ENCODE measurements around the gene SOX6. TPM values are rescaled to one million over a fixed set of nuclear protein-coding genes. Genes with fewer than 3 reads are reported as not detected.

SOX6 gene
- total RNA-seq, 1 donor from 2014 or later, result 13.4 TPM

DNA sequence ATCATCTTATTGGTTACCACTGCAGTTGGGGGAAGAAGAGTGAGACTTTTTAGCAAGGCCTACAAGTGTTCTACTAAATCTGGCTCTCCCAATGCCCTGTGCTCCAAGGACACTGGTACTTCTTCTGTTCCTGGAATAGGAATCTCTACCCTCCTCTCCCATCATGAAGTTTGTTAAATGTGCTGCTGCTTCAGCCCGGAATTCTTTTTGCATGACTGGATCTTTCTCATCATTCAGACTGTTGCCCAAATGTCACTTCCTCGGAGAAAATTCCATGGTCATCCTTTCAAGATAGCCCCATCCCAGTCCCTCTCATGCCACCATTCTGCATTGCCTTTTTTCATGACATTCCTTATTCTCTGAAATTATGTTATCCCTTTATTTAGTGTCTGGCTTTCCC is 400.8 kb downstream of the SOX6 start:
- no peak overlapping the region for H3K4me3 Mint-ChIP-seq (ENCODE audit: unreplicated experiment)
- peaks cover 8% of the 10 kb centered on the region for H3K4me1 Mint-ChIP-seq (ENCODE audit: unreplicated experiment)
- TF ChIP-seq, protein P1, sequence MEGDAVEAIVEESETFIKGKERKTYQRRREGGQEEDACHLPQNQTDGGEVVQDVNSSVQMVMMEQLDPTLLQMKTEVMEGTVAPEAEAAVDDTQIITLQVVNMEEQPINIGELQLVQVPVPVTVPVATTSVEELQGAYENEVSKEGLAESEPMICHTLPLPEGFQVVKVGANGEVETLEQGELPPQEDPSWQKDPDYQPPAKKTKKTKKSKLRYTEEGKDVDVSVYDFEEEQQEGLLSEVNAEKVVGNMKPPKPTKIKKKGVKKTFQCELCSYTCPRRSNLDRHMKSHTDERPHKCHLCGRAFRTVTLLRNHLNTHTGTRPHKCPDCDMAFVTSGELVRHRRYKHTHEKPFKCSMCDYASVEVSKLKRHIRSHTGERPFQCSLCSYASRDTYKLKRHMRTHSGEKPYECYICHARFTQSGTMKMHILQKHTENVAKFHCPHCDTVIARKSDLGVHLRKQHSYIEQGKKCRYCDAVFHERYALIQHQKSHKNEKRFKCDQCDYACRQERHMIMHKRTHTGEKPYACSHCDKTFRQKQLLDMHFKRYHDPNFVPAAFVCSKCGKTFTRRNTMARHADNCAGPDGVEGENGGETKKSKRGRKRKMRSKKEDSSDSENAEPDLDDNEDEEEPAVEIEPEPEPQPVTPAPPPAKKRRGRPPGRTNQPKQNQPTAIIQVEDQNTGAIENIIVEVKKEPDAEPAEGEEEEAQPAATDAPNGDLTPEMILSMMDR (IDR thresholded peaks at IDR 0.05), result no peak
- no peaks in the 10 kb centered on the region for H3K36me3 Mint-ChIP-seq (ENCODE audit: unreplicated experiment)
- no peak for DNase-seq (ENCODE audit: extremely low spot score, unreplicated experiment)
- no peaks in the 10 kb centered on the region for H3K9me3 Mint-ChIP-seq (ENCODE audit: unreplicated experiment)
- no peak overlapping the region for H3K27ac Mint-ChIP-seq (ENCODE audit: unreplicated experiment)
- no peaks in the 10 kb centered on the region for H3K27me3 Mint-ChIP-seq (ENCODE audit: unreplicated experiment)

DNA sequence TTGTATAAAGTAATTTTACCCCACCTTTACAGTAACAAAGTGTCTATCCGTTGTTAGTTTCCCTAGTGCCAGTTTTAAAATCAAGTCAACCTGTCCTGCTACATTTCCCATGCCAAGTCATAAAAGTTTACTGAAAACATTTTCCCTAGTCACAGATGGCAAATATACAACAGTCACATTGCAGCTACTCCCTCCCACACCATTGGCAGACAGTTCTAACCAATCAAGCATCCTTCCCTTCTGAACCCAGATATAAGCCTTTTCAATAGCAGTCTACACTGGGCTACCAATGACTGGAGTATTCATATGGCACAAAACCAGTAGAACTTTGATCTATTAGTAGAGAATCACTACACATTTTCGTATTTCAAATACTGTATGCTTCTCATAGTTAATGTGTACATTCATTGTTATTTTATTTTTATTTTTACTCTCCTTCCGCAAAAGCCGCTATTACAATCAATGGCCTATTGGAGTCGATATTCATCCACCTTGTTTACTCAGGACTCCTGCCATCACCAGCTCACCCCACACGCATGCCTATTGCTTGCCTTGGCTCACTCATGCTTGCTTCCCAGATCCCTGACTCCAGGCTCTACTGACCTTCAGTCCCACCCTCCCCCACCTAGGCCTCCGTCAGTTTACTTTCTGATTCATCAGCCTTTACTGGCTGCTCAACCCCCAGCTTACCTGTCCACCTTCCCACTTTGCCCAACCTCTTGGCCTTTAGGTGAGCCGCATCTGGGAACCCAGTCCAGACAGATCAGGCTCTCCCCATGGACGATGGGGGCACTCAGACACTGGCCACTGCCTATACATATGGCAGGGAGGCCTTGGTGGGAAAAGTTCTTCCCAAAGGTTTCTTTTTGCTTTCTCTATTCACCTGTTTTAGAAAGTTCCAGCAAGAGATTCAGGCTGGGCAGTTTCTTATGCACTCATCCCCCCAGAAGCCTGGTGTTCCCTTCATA is 408.4 kb downstream of the SOX6 start:
- peaks cover 18% of the 10 kb centered on the region for H3K9me3 Mint-ChIP-seq (ENCODE audit: unreplicated experiment)
- TF ChIP-seq, protein P1 (IDR thresholded peaks at IDR 0.05), result no peak
- no peak for DNase-seq (ENCODE audit: extremely low spot score, unreplicated experiment)
- no peak overlapping the region for H3K4me3 Mint-ChIP-seq (ENCODE audit: unreplicated experiment)
- H3K27ac Mint-ChIP-seq (ENCODE audit: unreplicated experiment), result no peak overlapping the region
- H3K36me3 Mint-ChIP-seq (ENCODE audit: unreplicated experiment), result peaks cover 4% of the 10 kb centered on the region
- peaks cover 8% of the 10 kb centered on the region for H3K4me1 Mint-ChIP-seq (ENCODE audit: unreplicated experiment)
- H3K27me3 Mint-ChIP-seq (ENCODE audit: unreplicated experiment), result no peaks in the 10 kb centered on the region

DNA sequence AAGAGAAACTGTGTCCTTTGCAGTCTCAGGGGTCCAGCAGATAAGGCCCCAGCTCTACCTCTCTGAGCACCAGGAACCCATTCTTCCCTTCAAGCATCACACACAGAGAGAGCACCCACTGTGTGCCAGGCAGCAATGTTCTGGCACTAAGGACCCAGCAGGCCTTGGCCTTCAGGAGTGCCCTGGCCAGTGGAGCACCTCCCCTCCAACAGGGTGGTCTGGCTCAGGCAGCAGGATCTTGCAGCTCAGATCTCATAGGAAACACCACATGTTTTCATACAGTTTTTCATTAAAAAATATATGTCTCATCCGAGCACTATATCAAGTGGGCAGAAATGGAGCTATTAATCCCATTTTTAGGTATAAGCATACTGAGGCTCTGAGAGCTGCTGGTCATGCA is 410.6 kb downstream of the SOX6 start:
- H3K9me3 Mint-ChIP-seq (ENCODE audit: unreplicated experiment), result peaks cover 18% of the 10 kb centered on the region
- no peaks in the 10 kb centered on the region for H3K27me3 Mint-ChIP-seq (ENCODE audit: unreplicated experiment)
- H3K36me3 Mint-ChIP-seq (ENCODE audit: unreplicated experiment), result peaks cover 4% of the 10 kb centered on the region

DNA sequence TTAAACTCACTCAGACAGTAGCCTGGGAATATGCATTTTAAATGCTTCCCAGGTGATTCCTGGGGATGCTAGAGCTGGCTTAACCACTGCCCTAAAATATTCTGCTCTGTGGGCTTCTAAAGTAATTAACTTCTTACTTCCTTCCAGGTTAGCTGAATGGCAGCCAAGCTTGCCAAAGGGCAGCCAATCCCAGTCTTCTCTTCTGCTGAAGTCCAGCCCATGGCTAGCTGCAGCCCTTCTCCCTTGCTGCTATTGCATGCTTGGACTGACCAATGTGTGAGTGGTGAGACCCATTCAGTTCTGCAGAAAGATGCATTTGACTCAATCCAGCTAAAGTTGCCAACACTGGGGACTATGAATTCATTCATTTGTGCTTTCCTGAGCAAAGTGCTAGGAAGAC is 411.9 kb downstream of the SOX6 start:
- peak; percentile 53 for DNase-seq (ENCODE audit: extremely low spot score, unreplicated experiment)
- no peaks in the 10 kb centered on the region for H3K4me1 Mint-ChIP-seq (ENCODE audit: unreplicated experiment)
- no peak overlapping the region for H3K4me3 Mint-ChIP-seq (ENCODE audit: unreplicated experiment)
- H3K27me3 Mint-ChIP-seq (ENCODE audit: unreplicated experiment), result no peaks in the 10 kb centered on the region
- TF ChIP-seq, protein P1 (IDR thresholded peaks at IDR 0.05), result no peak
- peaks cover 18% of the 10 kb centered on the region for H3K9me3 Mint-ChIP-seq (ENCODE audit: unreplicated experiment)
- peaks cover 4% of the 10 kb centered on the region for H3K36me3 Mint-ChIP-seq (ENCODE audit: unreplicated experiment)
- H3K27ac Mint-ChIP-seq (ENCODE audit: unreplicated experiment), result no peak overlapping the region

More for the DNA sequence above, 410.6 kb downstream of the SOX6 start:
- H3K4me3 Mint-ChIP-seq (ENCODE audit: unreplicated experiment), result no peak overlapping the region
- no peak for DNase-seq (ENCODE audit: extremely low spot score, unreplicated experiment)
- TF ChIP-seq, protein P1 (IDR thresholded peaks at IDR 0.05), result no peak
- H3K27ac Mint-ChIP-seq (ENCODE audit: unreplicated experiment), result no peak overlapping the region
- no peaks in the 10 kb centered on the region for H3K4me1 Mint-ChIP-seq (ENCODE audit: unreplicated experiment)

DNA sequence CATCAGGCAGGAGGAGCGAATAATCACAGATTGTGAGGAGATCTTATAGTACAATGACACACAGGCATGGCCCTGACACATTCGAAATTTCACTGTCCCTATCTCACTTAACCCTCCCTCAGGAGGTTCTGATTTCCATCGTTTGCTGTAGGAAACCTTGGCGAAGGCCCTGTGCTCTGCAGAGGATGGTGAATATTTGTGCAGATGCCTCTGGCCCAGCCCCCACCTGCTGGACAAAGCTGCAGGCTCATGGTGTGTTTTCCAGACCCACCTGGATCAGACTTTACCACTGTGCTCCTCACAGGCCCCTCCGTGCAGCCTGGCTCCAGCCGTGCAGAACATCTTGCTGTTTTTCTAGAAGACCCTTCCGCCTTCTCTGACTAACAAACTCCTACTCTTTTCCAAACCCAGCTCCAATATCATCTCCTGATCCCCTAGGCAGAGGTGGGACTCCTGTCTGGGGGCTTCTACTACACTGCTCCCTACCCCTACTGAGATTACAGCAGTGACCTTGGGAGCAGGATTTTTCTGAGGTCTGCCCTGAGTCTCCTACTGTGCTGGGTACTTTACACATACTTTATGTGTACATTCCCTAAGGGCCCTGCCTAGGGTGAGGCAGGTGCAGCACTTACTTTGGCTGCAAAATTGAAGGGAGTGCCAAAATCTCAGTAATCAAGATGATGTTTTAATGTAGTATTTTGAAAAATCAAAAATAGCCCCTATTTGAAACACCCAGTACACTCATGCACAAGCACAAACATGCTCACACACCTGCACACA is 412.7 kb downstream of the SOX6 start:
- H3K36me3 Mint-ChIP-seq (ENCODE audit: unreplicated experiment), result peaks cover 4% of the 10 kb centered on the region

More for the DNA sequence above, 412.7 kb downstream of the SOX6 start:
- H3K27me3 Mint-ChIP-seq (ENCODE audit: unreplicated experiment), result no peaks in the 10 kb centered on the region
- peak; percentile 63 for DNase-seq (ENCODE audit: extremely low spot score, unreplicated experiment)
- TF ChIP-seq, protein P1 (IDR thresholded peaks at IDR 0.05), result no peak
- no peak overlapping the region for H3K27ac Mint-ChIP-seq (ENCODE audit: unreplicated experiment)
- no peak overlapping the region for H3K4me3 Mint-ChIP-seq (ENCODE audit: unreplicated experiment)
- peaks cover 18% of the 10 kb centered on the region for H3K9me3 Mint-ChIP-seq (ENCODE audit: unreplicated experiment)
- H3K4me1 Mint-ChIP-seq (ENCODE audit: unreplicated experiment), result no peaks in the 10 kb centered on the region
